Measurements from ENCODE around the gene ANKK1. TPM values are rescaled to one million over a fixed set of nuclear protein-coding genes. Genes with fewer than 3 reads are reported as not detected.

Gene ANKK1
- total and polyA plus RNA-seq, 10 of the 15 experiments (the other 5 are each of a cell fraction or from before 2014, with no cell fraction given): not detected

DNA sequence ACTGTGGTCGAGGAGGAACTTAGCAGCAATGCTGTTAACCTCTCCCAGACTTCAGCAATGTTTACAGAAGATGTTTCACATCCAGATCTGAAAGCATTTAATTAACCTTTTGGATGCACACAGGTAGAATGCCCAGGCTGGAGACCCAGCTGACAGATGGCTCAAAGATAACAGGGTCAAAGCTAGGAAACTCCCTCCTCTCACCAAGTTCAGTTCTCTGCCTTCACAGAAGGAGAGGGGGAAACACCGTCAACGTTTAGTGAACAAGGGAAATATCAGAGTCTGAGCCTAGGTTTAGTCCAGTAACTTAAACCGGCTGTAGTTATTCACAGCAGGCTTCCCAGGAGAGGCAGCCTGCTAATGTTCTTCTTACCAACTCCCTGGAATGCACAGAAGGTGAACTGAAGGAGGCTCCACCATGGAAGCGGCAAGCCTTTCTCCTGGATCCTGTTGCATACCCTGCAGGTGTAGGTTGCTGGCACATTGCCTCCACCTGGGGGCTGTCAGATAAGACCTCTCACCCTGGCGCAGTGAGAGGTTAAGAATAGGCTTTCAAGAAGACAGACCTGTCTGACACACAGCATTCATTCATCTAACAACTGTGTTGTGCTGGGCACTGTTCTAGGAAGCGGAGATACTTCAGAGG lies 23.5 kb upstream of the ANKK1 start (continued):
- TF ChIP-seq, protein P1, sequence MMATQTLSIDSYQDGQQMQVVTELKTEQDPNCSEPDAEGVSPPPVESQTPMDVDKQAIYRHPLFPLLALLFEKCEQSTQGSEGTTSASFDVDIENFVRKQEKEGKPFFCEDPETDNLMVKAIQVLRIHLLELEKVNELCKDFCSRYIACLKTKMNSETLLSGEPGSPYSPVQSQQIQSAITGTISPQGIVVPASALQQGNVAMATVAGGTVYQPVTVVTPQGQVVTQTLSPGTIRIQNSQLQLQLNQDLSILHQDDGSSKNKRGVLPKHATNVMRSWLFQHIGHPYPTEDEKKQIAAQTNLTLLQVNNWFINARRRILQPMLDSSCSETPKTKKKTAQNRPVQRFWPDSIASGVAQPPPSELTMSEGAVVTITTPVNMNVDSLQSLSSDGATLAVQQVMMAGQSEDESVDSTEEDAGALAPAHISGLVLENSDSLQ (IDR thresholded peaks at IDR 0.05): no peak
- TF ChIP-seq TAF1 (IDR thresholded peaks at IDR 0.05; ENCODE audit: borderline replicate concordance, low read depth, low read length) (no peak), CEBPB (IDR thresholded peaks at IDR 0.05; ENCODE audit: borderline replicate concordance in 1 of 2, low read depth in 2 of 2, low read length in 2 of 2) (no peak)

DNA sequence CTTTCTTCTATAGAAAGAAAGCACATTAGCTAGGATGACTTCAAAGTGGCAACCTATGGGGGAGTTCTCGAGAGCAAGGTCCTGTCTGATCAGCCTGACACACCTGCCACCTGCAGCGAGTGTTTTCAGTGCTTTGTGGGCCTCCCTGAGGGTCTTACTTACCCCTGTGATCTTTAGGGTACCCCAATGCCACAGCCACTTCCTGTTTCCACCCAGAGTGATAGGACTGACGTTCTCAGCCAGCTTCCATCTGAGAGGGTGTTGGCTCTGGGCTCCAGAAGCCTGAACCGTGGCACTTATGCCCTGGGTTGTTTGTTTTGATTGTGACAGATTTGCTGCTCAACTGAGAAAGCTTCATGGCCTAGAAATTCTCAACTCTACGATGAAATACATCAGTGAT lies 21.7 kb upstream of the ANKK1 start:
- Histone ChIP-seq H3K4me3 (no peak overlapping the region), H3K9ac (ENCODE audit: control insufficient read depth, insufficient read depth, low read length) (no peak overlapping the region), H3K27ac (ENCODE audit: control insufficient read depth, insufficient read depth) (no peak overlapping the region), H3K79me2 (ENCODE audit: control insufficient read depth, insufficient read depth, low read length) (no peaks in the 10 kb centered on the region), H3K9me3 (replicated peaks; ENCODE audit: control insufficient read depth, insufficient read depth, low read length) (no peaks in the 10 kb centered on the region), H4K20me1 (ENCODE audit: control insufficient read depth, insufficient read depth) (no peaks in the 10 kb centered on the region), H3K36me3 (ENCODE audit: control insufficient read depth in 2 of 2, insufficient read depth in 2 of 2, low read length in 1 of 2) (no peaks in the 10 kb centered on the region; a peak in 2 of 4 replicates), H2AFZ (ENCODE audit: control insufficient read depth, low read depth, low read length) (no peak overlapping the region), H3K27me3 (replicated peaks in 1 of 2; ENCODE audit: control insufficient read depth in 2 of 2, insufficient read depth in 2 of 2, low read length in 1 of 2) (no peaks in the 10 kb centered on the region), H3K4me2 (ENCODE audit: control insufficient read depth, insufficient read depth) (no peak overlapping the region), H3K4me1 (ENCODE audit: control insufficient read depth, insufficient read depth, low read length) (peaks cover 3% of the 10 kb centered on the region; the same call in 1 of the 2 replicates)
- WGBS (ENCODE audit: insufficient coverage, insufficient replicate concordance, low lambda C conversion rate, missing lambda C conversion rate): 40% methylated on average over 5 of the region's 5 CpGs
- no peak for DNase-seq (ENCODE audit: low read depth, low spot score)
- intact Hi-C loops (cut with micrococcal nuclease; ENCODE audit: unreplicated experiment): no loop called here
- CTCF ChIA-PET: interaction anchor here (1.0 kb wide), 1 partner anchor 16 kb away, joined by 3 read pairs; no protein-coding TSS in a partner anchor
- RAD21 ChIA-PET (ENCODE audit: unreplicated experiment): no interaction called here
- POLR2A ChIA-PET: no interaction called here
- SMC1A ChIA-PET (ENCODE audit: uncharacterized antibody, unreplicated experiment): no interaction called here
- no peak for FAIRE-seq
- no TSS peak for BruUV-seq (replicated peaks)
- ATAC-seq: no peak
- in situ Hi-C loops (cut with MboI): no loop called here
- TF ChIP-seq ZNF24 (IDR thresholded peaks at IDR 0.05) (no peak), CHD1 (IDR thresholded peaks at IDR 0.05; ENCODE audit: low read depth, low read length) (no peak), SMAD5 (IDR thresholded peaks at IDR 0.05; ENCODE audit: low read depth) (no peak), FOXM1 (IDR thresholded peaks at IDR 0.05; ENCODE audit: low read depth, low read length) (no peak), TCF12 (IDR thresholded peaks at IDR 0.05; ENCODE audit: low read depth, low read length) (no peak), RCOR1 (conservative IDR thresholded peaks at IDR 0.05; ENCODE audit: low read depth, low read length) (no peak)
- TF ChIP-seq, protein P2, sequence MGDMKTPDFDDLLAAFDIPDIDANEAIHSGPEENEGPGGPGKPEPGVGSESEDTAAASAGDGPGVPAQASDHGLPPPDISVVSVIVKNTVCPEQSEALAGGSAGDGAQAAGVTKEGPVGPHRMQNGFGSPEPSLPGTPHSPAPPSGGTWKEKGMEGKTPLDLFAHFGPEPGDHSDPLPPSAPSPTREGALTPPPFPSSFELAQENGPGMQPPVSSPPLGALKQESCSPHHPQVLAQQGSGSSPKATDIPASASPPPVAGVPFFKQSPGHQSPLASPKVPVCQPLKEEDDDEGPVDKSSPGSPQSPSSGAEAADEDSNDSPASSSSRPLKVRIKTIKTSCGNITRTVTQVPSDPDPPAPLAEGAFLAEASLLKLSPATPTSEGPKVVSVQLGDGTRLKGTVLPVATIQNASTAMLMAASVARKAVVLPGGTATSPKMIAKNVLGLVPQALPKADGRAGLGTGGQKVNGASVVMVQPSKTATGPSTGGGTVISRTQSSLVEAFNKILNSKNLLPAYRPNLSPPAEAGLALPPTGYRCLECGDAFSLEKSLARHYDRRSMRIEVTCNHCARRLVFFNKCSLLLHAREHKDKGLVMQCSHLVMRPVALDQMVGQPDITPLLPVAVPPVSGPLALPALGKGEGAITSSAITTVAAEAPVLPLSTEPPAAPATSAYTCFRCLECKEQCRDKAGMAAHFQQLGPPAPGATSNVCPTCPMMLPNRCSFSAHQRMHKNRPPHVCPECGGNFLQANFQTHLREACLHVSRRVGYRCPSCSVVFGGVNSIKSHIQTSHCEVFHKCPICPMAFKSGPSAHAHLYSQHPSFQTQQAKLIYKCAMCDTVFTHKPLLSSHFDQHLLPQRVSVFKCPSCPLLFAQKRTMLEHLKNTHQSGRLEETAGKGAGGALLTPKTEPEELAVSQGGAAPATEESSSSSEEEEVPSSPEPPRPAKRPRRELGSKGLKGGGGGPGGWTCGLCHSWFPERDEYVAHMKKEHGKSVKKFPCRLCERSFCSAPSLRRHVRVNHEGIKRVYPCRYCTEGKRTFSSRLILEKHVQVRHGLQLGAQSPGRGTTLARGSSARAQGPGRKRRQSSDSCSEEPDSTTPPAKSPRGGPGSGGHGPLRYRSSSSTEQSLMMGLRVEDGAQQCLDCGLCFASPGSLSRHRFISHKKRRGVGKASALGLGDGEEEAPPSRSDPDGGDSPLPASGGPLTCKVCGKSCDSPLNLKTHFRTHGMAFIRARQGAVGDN (IDR thresholded peaks at IDR 0.05): no peak
- TF ChIP-seq, protein P3, sequence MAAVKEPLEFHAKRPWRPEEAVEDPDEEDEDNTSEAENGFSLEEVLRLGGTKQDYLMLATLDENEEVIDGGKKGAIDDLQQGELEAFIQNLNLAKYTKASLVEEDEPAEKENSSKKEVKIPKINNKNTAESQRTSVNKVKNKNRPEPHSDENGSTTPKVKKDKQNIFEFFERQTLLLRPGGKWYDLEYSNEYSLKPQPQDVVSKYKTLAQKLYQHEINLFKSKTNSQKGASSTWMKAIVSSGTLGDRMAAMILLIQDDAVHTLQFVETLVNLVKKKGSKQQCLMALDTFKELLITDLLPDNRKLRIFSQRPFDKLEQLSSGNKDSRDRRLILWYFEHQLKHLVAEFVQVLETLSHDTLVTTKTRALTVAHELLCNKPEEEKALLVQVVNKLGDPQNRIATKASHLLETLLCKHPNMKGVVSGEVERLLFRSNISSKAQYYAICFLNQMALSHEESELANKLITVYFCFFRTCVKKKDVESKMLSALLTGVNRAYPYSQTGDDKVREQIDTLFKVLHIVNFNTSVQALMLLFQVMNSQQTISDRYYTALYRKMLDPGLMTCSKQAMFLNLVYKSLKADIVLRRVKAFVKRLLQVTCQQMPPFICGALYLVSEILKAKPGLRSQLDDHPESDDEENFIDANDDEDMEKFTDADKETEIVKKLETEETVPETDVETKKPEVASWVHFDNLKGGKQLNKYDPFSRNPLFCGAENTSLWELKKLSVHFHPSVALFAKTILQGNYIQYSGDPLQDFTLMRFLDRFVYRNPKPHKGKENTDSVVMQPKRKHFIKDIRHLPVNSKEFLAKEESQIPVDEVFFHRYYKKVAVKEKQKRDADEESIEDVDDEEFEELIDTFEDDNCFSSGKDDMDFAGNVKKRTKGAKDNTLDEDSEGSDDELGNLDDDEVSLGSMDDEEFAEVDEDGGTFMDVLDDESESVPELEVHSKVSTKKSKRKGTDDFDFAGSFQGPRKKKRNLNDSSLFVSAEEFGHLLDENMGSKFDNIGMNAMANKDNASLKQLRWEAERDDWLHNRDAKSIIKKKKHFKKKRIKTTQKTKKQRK (IDR thresholded peaks at IDR 0.05; ENCODE audit: low read depth, low read length): no peak

Data from GM12878 (cell line).